Measurements from ENCODE around the gene RC3H2. TPM values are rescaled to one million over a fixed set of nuclear protein-coding genes. Genes with fewer than 3 reads are reported as not detected.
A peak's percentile ranks its signal among the peaks of the same experiment; 100 is the strongest.

The RC3H2 gene
- total and polyA plus RNA-seq, 2 of the 13 experiments (the other 11 are each of a cell fraction or from before 2014, with no cell fraction given) = 21.0 to 36.4 TPM

DNA sequence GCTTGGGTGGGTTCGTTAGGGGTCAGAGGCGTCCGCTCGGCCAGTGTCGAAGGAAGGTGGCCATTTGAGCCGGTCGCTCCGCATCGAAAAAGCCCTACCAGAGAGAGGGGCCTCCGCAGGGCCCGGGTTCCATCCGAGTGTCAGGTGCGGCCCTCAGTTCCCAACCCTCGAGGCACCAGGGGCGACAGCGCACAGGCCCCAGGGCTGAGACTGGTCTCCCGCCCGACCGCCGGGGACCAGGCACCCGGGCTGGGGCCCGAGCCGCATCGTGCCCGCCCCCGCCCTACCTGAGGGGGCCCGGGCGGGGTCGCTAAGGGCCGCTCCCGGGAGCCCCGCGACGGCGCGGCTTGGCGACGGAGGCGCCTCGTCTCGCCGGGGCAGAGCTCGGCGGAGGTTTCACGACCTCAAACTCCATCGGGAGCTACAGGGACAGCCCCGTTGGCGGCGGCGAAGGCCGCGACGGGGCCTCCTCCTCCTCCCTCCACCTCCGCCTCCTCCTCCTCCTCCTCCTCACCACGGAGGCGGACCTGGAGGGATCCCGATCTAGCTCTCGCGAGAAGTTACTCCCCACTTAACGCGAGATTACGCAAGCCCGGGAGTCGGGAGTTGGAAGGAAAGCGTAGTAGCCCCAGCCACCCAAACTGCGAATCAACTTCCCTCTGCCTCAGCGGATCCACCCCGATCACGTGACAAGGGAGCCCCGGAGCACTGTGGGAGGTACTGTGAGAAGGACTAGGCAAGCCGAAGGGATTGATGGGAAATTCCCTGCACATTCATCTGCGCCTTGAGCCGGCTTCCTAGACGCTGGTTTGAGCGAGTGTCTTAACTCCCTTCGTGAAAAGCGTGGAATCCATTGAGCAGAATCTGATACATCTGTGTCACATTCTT, at the start of gene RC3H2 (continued):
- TF ChIP-seq, protein P1, sequence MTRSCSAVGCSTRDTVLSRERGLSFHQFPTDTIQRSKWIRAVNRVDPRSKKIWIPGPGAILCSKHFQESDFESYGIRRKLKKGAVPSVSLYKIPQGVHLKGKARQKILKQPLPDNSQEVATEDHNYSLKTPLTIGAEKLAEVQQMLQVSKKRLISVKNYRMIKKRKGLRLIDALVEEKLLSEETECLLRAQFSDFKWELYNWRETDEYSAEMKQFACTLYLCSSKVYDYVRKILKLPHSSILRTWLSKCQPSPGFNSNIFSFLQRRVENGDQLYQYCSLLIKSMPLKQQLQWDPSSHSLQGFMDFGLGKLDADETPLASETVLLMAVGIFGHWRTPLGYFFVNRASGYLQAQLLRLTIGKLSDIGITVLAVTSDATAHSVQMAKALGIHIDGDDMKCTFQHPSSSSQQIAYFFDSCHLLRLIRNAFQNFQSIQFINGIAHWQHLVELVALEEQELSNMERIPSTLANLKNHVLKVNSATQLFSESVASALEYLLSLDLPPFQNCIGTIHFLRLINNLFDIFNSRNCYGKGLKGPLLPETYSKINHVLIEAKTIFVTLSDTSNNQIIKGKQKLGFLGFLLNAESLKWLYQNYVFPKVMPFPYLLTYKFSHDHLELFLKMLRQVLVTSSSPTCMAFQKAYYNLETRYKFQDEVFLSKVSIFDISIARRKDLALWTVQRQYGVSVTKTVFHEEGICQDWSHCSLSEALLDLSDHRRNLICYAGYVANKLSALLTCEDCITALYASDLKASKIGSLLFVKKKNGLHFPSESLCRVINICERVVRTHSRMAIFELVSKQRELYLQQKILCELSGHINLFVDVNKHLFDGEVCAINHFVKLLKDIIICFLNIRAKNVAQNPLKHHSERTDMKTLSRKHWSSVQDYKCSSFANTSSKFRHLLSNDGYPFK (CRISPR knock-in tag; IDR thresholded peaks at IDR 0.05; ENCODE audit: borderline replicate concordance) = no peak
- TF ChIP-seq POLR2AphosphoS2 (IDR thresholded peaks at IDR 0.05; ENCODE audit: low read depth, low read length) = no peak
- TF ChIP-seq, protein P2, sequence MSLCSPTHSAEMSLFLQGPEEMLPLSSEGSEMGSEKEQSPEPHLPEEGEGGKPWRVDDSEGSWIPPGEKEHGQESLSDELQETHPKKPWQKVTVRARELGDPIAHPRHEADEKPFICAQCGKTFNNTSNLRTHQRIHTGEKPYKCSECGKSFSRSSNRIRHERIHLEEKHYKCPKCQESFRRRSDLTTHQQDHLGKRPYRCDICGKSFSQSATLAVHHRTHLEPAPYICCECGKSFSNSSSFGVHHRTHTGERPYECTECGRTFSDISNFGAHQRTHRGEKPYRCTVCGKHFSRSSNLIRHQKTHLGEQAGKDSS (CRISPR knock-in tag; IDR thresholded peaks at IDR 0.05; ENCODE audit: borderline replicate concordance, low read depth) = peak; percentile 78; the same call in 1 of the 2 replicates
- no peak for TF ChIP-seq ZNF432 (CRISPR knock-in tag; IDR thresholded peaks at IDR 0.05; ENCODE audit: borderline replicate concordance)
- 0 out of 2 replicates have a peak, but pooled peaks have one; percentile 19 for TF ChIP-seq RARA (CRISPR knock-in tag; IDR thresholded peaks at IDR 0.05)
- TF ChIP-seq ZNF644 (CRISPR knock-in tag; IDR thresholded peaks at IDR 0.05; ENCODE audit: low read depth) = no peak
- TF ChIP-seq ZNF333 (CRISPR knock-in tag; IDR thresholded peaks at IDR 0.05; ENCODE audit: borderline replicate concordance) = peak; percentile 43; the same call in 1 of the 2 replicates
- TF ChIP-seq ELF1 (CRISPR knock-in tag; IDR thresholded peaks at IDR 0.05) = peak; percentile 76
- TF ChIP-seq SRSF1 (optimal IDR thresholded peaks at IDR 0.05; ENCODE audit: low read depth, low read length) = peak; percentile 44
- TF ChIP-seq, protein P3, sequence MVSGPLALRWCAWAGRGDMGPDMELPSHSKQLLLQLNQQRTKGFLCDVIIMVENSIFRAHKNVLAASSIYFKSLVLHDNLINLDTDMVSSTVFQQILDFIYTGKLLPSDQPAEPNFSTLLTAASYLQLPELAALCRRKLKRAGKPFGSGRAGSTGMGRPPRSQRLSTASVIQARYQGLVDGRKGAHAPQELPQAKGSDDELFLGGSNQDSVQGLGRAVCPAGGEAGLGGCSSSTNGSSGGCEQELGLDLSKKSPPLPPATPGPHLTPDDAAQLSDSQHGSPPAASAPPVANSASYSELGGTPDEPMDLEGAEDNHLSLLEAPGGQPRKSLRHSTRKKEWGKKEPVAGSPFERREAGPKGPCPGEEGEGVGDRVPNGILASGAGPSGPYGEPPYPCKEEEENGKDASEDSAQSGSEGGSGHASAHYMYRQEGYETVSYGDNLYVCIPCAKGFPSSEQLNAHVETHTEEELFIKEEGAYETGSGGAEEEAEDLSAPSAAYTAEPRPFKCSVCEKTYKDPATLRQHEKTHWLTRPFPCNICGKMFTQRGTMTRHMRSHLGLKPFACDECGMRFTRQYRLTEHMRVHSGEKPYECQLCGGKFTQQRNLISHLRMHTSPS (CRISPR knock-in tag; IDR thresholded peaks at IDR 0.05; ENCODE audit: low read depth) = no peak
- TF ChIP-seq, protein P4, sequence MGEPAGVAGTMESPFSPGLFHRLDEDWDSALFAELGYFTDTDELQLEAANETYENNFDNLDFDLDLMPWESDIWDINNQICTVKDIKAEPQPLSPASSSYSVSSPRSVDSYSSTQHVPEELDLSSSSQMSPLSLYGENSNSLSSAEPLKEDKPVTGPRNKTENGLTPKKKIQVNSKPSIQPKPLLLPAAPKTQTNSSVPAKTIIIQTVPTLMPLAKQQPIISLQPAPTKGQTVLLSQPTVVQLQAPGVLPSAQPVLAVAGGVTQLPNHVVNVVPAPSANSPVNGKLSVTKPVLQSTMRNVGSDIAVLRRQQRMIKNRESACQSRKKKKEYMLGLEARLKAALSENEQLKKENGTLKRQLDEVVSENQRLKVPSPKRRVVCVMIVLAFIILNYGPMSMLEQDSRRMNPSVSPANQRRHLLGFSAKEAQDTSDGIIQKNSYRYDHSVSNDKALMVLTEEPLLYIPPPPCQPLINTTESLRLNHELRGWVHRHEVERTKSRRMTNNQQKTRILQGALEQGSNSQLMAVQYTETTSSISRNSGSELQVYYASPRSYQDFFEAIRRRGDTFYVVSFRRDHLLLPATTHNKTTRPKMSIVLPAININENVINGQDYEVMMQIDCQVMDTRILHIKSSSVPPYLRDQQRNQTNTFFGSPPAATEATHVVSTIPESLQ (CRISPR knock-in tag; conservative IDR thresholded peaks at IDR 0.05) = no peak; the same call in 1 of the 2 replicates
- no peak for TF ChIP-seq MTA1 (CRISPR knock-in tag; IDR thresholded peaks at IDR 0.05; ENCODE audit: borderline replicate concordance)
- TF ChIP-seq, protein P5, sequence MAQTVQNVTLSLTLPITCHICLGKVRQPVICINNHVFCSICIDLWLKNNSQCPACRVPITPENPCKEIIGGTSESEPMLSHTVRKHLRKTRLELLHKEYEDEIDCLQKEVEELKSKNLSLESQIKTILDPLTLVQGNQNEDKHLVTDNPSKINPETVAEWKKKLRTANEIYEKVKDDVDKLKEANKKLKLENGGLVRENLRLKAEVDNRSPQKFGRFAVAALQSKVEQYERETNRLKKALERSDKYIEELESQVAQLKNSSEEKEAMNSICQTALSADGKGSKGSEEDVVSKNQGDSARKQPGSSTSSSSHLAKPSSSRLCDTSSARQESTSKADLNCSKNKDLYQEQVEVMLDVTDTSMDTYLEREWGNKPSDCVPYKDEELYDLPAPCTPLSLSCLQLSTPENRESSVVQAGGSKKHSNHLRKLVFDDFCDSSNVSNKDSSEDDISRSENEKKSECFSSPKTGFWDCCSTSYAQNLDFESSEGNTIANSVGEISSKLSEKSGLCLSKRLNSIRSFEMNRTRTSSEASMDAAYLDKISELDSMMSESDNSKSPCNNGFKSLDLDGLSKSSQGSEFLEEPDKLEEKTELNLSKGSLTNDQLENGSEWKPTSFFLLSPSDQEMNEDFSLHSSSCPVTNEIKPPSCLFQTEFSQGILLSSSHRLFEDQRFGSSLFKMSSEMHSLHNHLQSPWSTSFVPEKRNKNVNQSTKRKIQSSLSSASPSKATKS (CRISPR knock-in tag; IDR thresholded peaks at IDR 0.05) = no peak; the same call in 1 of the 2 replicates
- peak; percentile 72 for TF ChIP-seq CREM (IDR thresholded peaks at IDR 0.05)
- no peak for TF ChIP-seq CREM (CRISPR knock-in tag; IDR thresholded peaks at IDR 0.05)
- no peak for TF ChIP-seq RAD21 (CRISPR knock-in tag; IDR thresholded peaks at IDR 0.05)
